ENCODE data around the gene CFB. TPM values are rescaled to one million over a fixed set of nuclear protein-coding genes. Genes with fewer than 3 reads are reported as not detected.

Gene CFB
- total and polyA plus RNA-seq, 3 experiments from 2014 or later: 0.31 to 0.83 (median 0.40) TPM

Other genes with a start within 250 kb of the CFB start
Only the 30 nearest of the 37 such genes appear.
- gene LY6G6C, start 224.3 kb upstream of the CFB start, total RNA-seq: not detected
- gene LY6G6C, start 224.3 kb upstream of the CFB start, polyA plus RNA-seq: not detected
- not detected for gene MPIG6B, start 222.7 kb upstream of the CFB start, total RNA-seq
- gene MPIG6B, start 222.7 kb upstream of the CFB start, polyA plus RNA-seq: 0.08 TPM
- gene DDAH2, start 216.8 kb upstream of the CFB start, total RNA-seq: 1 to 10 TPM; 4.1 to 4.9 TPM
- gene DDAH2, start 216.8 kb upstream of the CFB start, polyA plus RNA-seq: 26.3 TPM
- 100 to 1,000 TPM; 377 TPM for gene CLIC1, start 209.6 kb upstream of the CFB start, total RNA-seq
- 657 TPM for gene CLIC1, start 209.6 kb upstream of the CFB start, polyA plus RNA-seq
- gene MSH5, start 206.1 kb upstream of the CFB start, total RNA-seq: 10 to 100 TPM; 36.4 to 39.8 TPM
- gene MSH5, start 206.1 kb upstream of the CFB start, polyA plus RNA-seq: 2.0 TPM
- 1 to 10 TPM; 6.1 to 7.0 TPM for gene SAPCD1, start 183.4 kb upstream of the CFB start, total RNA-seq
- gene SAPCD1, start 183.4 kb upstream of the CFB start, polyA plus RNA-seq: not detected
- 1 to 10 TPM; 1.4 to 1.7 TPM for gene VWA7, start 168.8 kb upstream of the CFB start, total RNA-seq
- 2.5 TPM for gene VWA7, start 168.8 kb upstream of the CFB start, polyA plus RNA-seq
- 100 to 1,000 TPM; 179 to 180 TPM for gene VARS1, start 150.3 kb upstream of the CFB start, total RNA-seq
- gene VARS1, start 150.3 kb upstream of the CFB start, polyA plus RNA-seq: 47.5 TPM
- 100 to 1,000 TPM; 160 to 172 TPM for gene LSM2, start 139.1 kb upstream of the CFB start, total RNA-seq
- 80.8 TPM for gene LSM2, start 139.1 kb upstream of the CFB start, polyA plus RNA-seq
- gene HSPA1L, start 130.8 kb upstream of the CFB start, total RNA-seq: 1 to 10 TPM; 3.5 to 3.8 TPM
- 3.0 TPM for gene HSPA1L, start 130.8 kb upstream of the CFB start, polyA plus RNA-seq
- 10 to 100 TPM; 64.8 to 70.1 TPM for gene HSPA1A, start 130.6 kb upstream of the CFB start, total RNA-seq
- 34.1 TPM for gene HSPA1A, start 130.6 kb upstream of the CFB start, polyA plus RNA-seq
- gene HSPA1B, start 118.4 kb upstream of the CFB start, total RNA-seq: 10 to 100 TPM; 80.9 to 81.4 TPM
- gene HSPA1B, start 118.4 kb upstream of the CFB start, polyA plus RNA-seq: 5.0 TPM
- 10 to 100 TPM; 19.0 to 19.4 TPM for gene NEU1, start 83.3 kb upstream of the CFB start, total RNA-seq
- 25.0 TPM for gene NEU1, start 83.3 kb upstream of the CFB start, polyA plus RNA-seq
- not detected for gene SLC44A4, start 67.1 kb upstream of the CFB start, total RNA-seq
- not detected for gene SLC44A4, start 67.1 kb upstream of the CFB start, polyA plus RNA-seq
- gene EHMT2, start 48.4 kb upstream of the CFB start, total RNA-seq: 10 to 100 TPM; 71.6 to 72.4 TPM
- 51.6 TPM for gene EHMT2, start 48.4 kb upstream of the CFB start, polyA plus RNA-seq
- 1 to 10 TPM; 3.5 to 4.3 TPM for gene ZBTB12, start 44.0 kb upstream of the CFB start, total RNA-seq
- gene ZBTB12, start 44.0 kb upstream of the CFB start, polyA plus RNA-seq: not detected
- under 1 TPM; 0.70 to 0.73 TPM for gene C2, start 18.4 kb upstream of the CFB start, total RNA-seq
- gene C2, start 18.4 kb upstream of the CFB start, polyA plus RNA-seq: not detected
- 10 to 100 TPM; 86.1 to 90.6 TPM for gene NELFE, start 12.9 kb downstream of the CFB start, total RNA-seq
- 79.6 TPM for gene NELFE, start 12.9 kb downstream of the CFB start, polyA plus RNA-seq
- 100 to 1,000 TPM; 110 to 114 TPM for gene SKIC2, start 13.1 kb downstream of the CFB start, total RNA-seq
- 21.1 TPM for gene SKIC2, start 13.1 kb downstream of the CFB start, polyA plus RNA-seq
- gene DXO, start 26.0 kb downstream of the CFB start, total RNA-seq: 10 to 100 TPM; 13.8 to 15.8 TPM
- 16.8 TPM for gene DXO, start 26.0 kb downstream of the CFB start, polyA plus RNA-seq
- 1 to 10 TPM; 3.3 to 3.4 TPM for gene C4A, start 36.0 kb downstream of the CFB start, total RNA-seq
- gene C4A, start 36.0 kb downstream of the CFB start, polyA plus RNA-seq: 0.40 TPM
- 1 to 10 TPM; 2.2 to 3.7 TPM for gene C4B, start 68.7 kb downstream of the CFB start, total RNA-seq
- gene C4B, start 68.7 kb downstream of the CFB start, polyA plus RNA-seq: 0.70 TPM
- under 1 TPM; 0.37 to 0.40 TPM for gene CYP21A2, start 92.3 kb downstream of the CFB start, total RNA-seq
- not detected for gene CYP21A2, start 92.3 kb downstream of the CFB start, polyA plus RNA-seq
- 1 to 10 TPM; 2.5 to 4.9 TPM for gene TNXB, start 163.2 kb downstream of the CFB start, total RNA-seq
- gene TNXB, start 163.2 kb downstream of the CFB start, polyA plus RNA-seq: not detected
- gene ATF6B, start 182.2 kb downstream of the CFB start, total RNA-seq: 10 to 100 TPM; 72.5 to 74.4 TPM
- gene ATF6B, start 182.2 kb downstream of the CFB start, polyA plus RNA-seq: 20.7 TPM
- 1 to 10 TPM; 6.8 to 8.1 TPM for gene FKBPL, start 184.2 kb downstream of the CFB start, total RNA-seq
- gene FKBPL, start 184.2 kb downstream of the CFB start, polyA plus RNA-seq: 2.3 TPM
- under 1 TPM; 0.35 to 0.55 TPM for gene PRRT1, start 205.8 kb downstream of the CFB start, total RNA-seq
- 0.72 TPM for gene PRRT1, start 205.8 kb downstream of the CFB start, polyA plus RNA-seq
- 10 to 100 TPM; 18.8 to 19.0 TPM for gene PPT2, start 208.0 kb downstream of the CFB start, total RNA-seq
- 10.0 TPM for gene PPT2, start 208.0 kb downstream of the CFB start, polyA plus RNA-seq
- gene EGFL8, start 218.5 kb downstream of the CFB start, total RNA-seq: 1 to 10 TPM; 8.3 to 9.5 TPM
- not detected for gene EGFL8, start 218.5 kb downstream of the CFB start, polyA plus RNA-seq
- gene AGPAT1, start 230.0 kb downstream of the CFB start, total RNA-seq: 10 to 100 TPM; 42.5 to 42.6 TPM
- 23.5 TPM for gene AGPAT1, start 230.0 kb downstream of the CFB start, polyA plus RNA-seq

All from CD8-positive, alpha-beta memory T cell (primary cell).